ENCODE measurements around the gene DAP.

- TF ChIP-seq EZH2 (IDR thresholded peaks at IDR 0.05; ENCODE audit: low read depth, unreplicated experiment), result no peak
- TF ChIP-seq CTCF (conservative IDR thresholded peaks at IDR 0.05; ENCODE audit: low read depth in 2 of 2), result no peak
- TF ChIP-seq POLR2AphosphoS5 (IDR thresholded peaks at IDR 0.05; ENCODE audit: low read depth), result no peak
- TF ChIP-seq ZNF331 (CRISPR knock-in tag; IDR thresholded peaks at IDR 0.05; ENCODE audit: low read depth), result no peak
- no peak for TF ChIP-seq REST (IDR thresholded peaks at IDR 0.05; ENCODE audit: unreplicated experiment)
- no peak for TF ChIP-seq ETS1 (IDR thresholded peaks at IDR 0.05)
Measured at GRCh38 chr5:10682801-10683525, 78.1 kb downstream of the DAP start.
